Measurements from ENCODE around the gene BTG1.
A peak's percentile ranks its signal among the peaks of the same experiment; 100 is the strongest.

Gene BTG1

DNA sequence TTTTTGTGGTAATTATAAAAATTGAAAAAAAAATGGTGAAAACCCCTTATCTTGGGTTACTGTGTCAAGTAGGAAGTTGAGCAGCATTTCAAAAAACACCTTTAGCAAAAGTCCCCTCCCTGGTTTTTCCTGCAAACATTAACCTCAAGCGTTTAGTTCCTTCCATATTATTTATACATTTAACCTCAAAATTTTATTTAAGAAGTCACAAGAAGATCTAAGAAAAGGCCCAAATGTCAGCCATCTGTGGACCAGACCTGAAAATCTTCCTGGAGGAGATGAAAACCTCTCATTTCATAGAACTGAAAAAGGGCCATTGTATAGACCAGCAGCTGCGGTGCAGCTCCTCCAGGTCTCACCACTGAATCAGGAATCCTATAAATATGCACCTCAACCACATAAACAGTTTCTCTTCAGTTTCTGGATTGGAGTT, 40.4 kb upstream of the BTG1 start:
- Histone ChIP-seq H4K20me1 (ENCODE audit: insufficient read depth, low read length) (no peaks in the 10 kb centered on the region), H3K27ac (ENCODE audit: low read length) (peak overlapping the region; percentile 86), H3K27me3 (replicated peaks; ENCODE audit: insufficient read depth, low read length) (no peaks in the 10 kb centered on the region), H3K4me2 (ENCODE audit: low read depth, low read length) (peak overlapping the region; percentile 84), H3K9ac (ENCODE audit: low read length) (peak overlapping the region; percentile 45), H3K4me1 (ENCODE audit: low read length) (peaks cover 46% of the 10 kb centered on the region), H3K79me2 (ENCODE audit: low read length) (no peaks in the 10 kb centered on the region), H2AFZ (ENCODE audit: low read length) (no peak overlapping the region), H3K36me3 (replicated peaks; ENCODE audit: insufficient read depth, low read length) (no peaks in the 10 kb centered on the region), H3K4me3 (ENCODE audit: low read length) (peak overlapping the region; percentile 50), H3K9me2 (replicated peaks; ENCODE audit: insufficient read depth, low read length) (no peaks in the 10 kb centered on the region), H3K9me3 (replicated peaks; ENCODE audit: insufficient read depth, low read length) (no peaks in the 10 kb centered on the region), H3F3A (ENCODE audit: insufficient read depth, low read length) (peaks cover 36% of the 10 kb centered on the region)
- TF ChIP-seq, protein P1, sequence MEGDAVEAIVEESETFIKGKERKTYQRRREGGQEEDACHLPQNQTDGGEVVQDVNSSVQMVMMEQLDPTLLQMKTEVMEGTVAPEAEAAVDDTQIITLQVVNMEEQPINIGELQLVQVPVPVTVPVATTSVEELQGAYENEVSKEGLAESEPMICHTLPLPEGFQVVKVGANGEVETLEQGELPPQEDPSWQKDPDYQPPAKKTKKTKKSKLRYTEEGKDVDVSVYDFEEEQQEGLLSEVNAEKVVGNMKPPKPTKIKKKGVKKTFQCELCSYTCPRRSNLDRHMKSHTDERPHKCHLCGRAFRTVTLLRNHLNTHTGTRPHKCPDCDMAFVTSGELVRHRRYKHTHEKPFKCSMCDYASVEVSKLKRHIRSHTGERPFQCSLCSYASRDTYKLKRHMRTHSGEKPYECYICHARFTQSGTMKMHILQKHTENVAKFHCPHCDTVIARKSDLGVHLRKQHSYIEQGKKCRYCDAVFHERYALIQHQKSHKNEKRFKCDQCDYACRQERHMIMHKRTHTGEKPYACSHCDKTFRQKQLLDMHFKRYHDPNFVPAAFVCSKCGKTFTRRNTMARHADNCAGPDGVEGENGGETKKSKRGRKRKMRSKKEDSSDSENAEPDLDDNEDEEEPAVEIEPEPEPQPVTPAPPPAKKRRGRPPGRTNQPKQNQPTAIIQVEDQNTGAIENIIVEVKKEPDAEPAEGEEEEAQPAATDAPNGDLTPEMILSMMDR (IDR thresholded peaks at IDR 0.05; ENCODE audit: low read length) = no peak
- peak; percentile 77 for DNase-seq

DNA sequence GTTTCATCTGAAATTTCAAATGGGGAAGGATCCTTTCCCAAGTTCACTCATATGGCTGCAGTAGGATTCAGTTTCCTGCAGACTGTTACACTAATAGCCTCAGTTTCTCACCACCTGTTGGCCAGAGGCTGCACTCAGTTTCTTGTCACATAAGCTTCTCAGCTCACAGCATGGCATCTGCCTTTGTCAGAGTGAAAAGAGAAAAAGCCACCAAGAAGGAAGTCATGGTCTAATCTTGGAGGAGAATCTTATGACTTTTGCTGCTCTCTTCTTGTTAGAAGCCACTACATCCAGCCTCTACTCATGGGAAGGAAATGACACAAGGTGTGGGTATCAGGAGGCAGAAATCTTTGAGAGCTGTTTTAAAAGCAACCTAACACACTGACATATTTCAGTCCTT, 39.4 kb upstream of the BTG1 start:
- no peaks in the 10 kb centered on the region for H4K20me1 ChIP-seq (ENCODE audit: insufficient read depth, low read length)
- H3K27me3 ChIP-seq (replicated peaks; ENCODE audit: insufficient read depth, low read length) = no peaks in the 10 kb centered on the region
- H3K4me2 ChIP-seq (ENCODE audit: low read depth, low read length) = peak overlapping the region; percentile 84
- H3K4me1 ChIP-seq (ENCODE audit: low read length) = peaks cover 40% of the 10 kb centered on the region
- peaks cover 36% of the 10 kb centered on the region for H3F3A ChIP-seq (ENCODE audit: insufficient read depth, low read length)
- no peaks in the 10 kb centered on the region for H3K79me2 ChIP-seq (ENCODE audit: low read length)
- H3K27ac ChIP-seq (ENCODE audit: low read length) = peak overlapping the region; percentile 86
- DNase-seq = peak; percentile 78
- no peaks in the 10 kb centered on the region for H3K9me3 ChIP-seq (replicated peaks; ENCODE audit: insufficient read depth, low read length)
- H3K9me2 ChIP-seq (replicated peaks; ENCODE audit: insufficient read depth, low read length) = no peaks in the 10 kb centered on the region
- no peaks in the 10 kb centered on the region for H3K36me3 ChIP-seq (replicated peaks; ENCODE audit: insufficient read depth, low read length)
- H3K4me3 ChIP-seq (ENCODE audit: low read length) = peak overlapping the region; percentile 13
- peak overlapping the region; percentile 45 for H2AFZ ChIP-seq (ENCODE audit: low read length)
- TF ChIP-seq EZH2 (optimal IDR thresholded peaks at IDR 0.05; ENCODE audit: low read depth, low read length) (no peak), EZH2phosphoT487 (IDR thresholded peaks at IDR 0.05; ENCODE audit: low read length) (no peak)
- TF ChIP-seq, protein P1 (IDR thresholded peaks at IDR 0.05; ENCODE audit: low read length) = peak; percentile 16; the same call in 1 of the 2 replicates
- H3K9ac ChIP-seq (ENCODE audit: low read length) = peak overlapping the region; percentile 45; the same call in 1 of the 2 replicates

DNA sequence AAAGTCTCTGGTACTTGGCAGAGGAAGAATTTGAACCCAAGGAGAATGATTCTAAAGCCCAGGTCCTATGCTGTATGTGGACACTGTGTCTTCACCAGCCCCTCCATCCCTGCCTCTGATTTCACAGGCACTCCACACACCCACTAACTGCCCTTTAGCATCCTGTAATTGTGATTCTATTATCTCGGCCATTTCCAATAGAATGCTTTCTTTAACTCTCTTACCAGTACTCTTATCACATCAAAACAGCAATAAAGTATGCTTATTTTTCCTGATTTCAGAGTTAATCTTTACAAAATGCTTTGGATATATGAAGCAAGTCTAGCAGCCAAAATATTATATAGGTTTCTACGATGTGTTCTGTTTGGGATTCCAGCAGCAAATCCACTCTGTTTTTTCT, 37.9 kb upstream of the BTG1 start:
- no peak overlapping the region for H3K9ac ChIP-seq (ENCODE audit: low read length)

More for the DNA sequence above, 37.9 kb upstream of the BTG1 start:
- Histone ChIP-seq H3K27me3 (replicated peaks; ENCODE audit: insufficient read depth, low read length) (no peaks in the 10 kb centered on the region), H3K9me3 (replicated peaks; ENCODE audit: insufficient read depth, low read length) (no peaks in the 10 kb centered on the region), H3K36me3 (replicated peaks; ENCODE audit: insufficient read depth, low read length) (no peaks in the 10 kb centered on the region), H4K20me1 (ENCODE audit: insufficient read depth, low read length) (no peaks in the 10 kb centered on the region), H2AFZ (ENCODE audit: low read length) (no peak overlapping the region), H3K9me2 (replicated peaks; ENCODE audit: insufficient read depth, low read length) (no peaks in the 10 kb centered on the region), H3K4me1 (ENCODE audit: low read length) (peaks cover 40% of the 10 kb centered on the region), H3K4me2 (ENCODE audit: low read depth, low read length) (no peak overlapping the region), H3K4me3 (ENCODE audit: low read length) (no peak overlapping the region), H3K79me2 (ENCODE audit: low read length) (no peaks in the 10 kb centered on the region), H3K27ac (ENCODE audit: low read length) (no peak overlapping the region), H3F3A (ENCODE audit: insufficient read depth, low read length) (peaks cover 36% of the 10 kb centered on the region)
- DNase-seq = no peak
- TF ChIP-seq EZH2phosphoT487 (IDR thresholded peaks at IDR 0.05; ENCODE audit: low read length) = no peak
- no peak for TF ChIP-seq EZH2 (optimal IDR thresholded peaks at IDR 0.05; ENCODE audit: low read depth, low read length)
- TF ChIP-seq, protein P1 (IDR thresholded peaks at IDR 0.05; ENCODE audit: low read length) = no peak
